Putamen (tissue), 1 donor: ENCODE results near the gene PMM1.
"Not testable (repeated sequence)": the region's sequence is repeated elsewhere in the genome, so short reads cannot be mapped to it uniquely, and the experiment has no call there.

Experiments
- DNase-seq: peaks from one replicate; pipeline ENCODE4 v3.0.0-alpha.2; 2016; ENCODE audit warnings: low spot score

Gene PMM1

GRCh38 chr22:41563051-41563711 is 26.5 kb downstream of the PMM1 start:
- no peak for DNase-seq

DNA sequence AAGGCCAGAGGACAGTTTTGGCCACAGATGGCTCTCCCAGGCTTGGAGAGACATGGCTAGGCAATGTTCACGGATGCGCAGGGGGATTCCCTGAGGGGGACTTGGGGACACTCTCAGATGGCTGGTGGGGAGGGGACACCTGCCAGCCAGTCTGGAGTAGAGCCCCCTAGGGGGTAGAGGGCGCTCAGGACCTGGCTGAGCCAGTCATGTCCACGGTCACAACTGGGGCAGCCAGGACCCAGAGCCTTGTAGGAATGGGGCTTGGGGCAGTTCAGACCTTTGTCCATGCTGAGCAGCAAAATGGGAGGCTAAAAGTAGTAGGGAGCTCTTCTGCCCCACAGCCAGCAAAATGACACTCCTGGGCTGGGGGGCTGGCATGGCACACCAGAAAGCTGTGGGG is 27.2 kb downstream of the PMM1 start:
- no peak for DNase-seq

DNA sequence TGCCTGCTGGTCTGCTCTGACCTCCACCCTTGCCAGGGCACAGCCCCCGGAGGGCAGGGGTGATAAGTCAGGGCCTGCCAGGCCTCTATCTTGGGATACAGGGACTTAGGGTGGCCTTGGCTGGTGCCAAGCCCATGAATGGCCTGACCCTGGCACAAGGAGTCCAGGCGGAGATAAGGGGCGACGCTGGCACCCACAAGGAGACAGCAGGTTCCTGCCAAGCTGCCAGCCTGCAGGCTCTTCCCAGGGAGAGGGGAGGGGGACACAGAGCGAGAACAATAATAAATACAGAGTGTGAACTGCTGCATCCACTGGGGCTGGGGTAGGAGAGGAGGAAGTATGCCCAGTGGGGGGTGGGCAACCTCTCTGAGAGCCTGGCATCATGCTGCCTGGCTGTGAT is 27.9 kb downstream of the PMM1 start:
- DNase-seq = no peak

DNA sequence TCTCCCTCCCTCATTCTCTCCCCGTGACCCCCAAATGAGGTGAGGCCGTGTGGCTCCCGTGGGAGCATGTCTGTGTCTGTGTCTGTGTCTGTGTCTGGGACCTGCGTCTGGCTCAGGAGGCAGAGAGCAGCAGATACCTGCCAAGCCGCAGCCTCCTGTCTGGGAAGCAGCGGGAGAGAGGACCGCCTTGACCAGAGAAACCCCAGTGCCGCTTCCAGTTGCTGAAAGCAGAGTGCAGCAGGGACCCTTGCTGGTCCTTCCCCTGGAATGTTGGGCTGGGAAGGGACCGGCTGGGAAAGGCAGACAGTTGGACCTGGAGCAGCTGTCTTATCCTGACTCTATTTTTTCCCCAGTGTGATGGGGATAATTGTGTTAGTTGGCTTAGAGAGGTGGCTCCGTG is 28.3 kb downstream of the PMM1 start:
- no peak for DNase-seq

DNA sequence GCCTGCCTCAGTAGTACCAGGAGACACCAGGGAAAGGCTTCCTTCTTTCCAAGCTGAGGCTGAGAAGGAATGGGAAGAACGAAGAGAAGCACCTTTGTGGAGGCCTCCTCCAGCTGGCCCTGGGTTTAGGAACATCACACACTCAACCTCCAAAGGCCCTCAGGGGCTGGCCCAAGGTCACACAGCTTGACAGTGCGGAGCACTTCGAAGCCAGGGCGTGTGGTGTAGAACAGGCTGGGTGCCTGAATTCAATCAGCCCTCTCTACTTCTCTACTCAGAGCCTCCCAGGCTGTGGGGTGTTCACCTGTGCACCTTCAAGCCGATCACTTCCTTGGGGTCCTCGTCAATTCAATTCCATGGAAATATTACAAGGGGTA is 29.6 kb downstream of the PMM1 start:
- DNase-seq = no peak

DNA sequence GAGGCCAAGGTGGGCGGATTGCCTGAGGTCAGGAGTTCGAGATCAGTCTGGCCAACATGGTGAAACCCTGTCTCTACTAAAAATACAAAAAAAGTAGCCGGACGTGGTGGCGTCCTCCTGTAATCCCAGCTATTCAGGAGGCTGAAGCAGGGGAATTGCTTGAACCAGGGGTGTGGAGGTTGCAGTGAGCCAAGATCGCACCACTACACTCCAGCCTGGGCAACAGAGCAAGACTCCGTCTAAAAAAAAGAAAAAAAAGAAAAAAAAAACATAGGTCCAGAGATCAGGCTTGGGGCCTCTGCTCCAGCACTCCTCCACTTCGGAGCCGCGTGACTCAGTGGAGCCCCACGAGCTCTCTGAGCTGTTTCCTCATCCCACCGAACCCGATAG is 31.4 kb downstream of the PMM1 start:
- not testable (repeated sequence) for DNase-seq

GRCh38 chr22:41557401-41558240 is 32.0 kb downstream of the PMM1 start:
- DNase-seq = peak; percentile 60

DNA sequence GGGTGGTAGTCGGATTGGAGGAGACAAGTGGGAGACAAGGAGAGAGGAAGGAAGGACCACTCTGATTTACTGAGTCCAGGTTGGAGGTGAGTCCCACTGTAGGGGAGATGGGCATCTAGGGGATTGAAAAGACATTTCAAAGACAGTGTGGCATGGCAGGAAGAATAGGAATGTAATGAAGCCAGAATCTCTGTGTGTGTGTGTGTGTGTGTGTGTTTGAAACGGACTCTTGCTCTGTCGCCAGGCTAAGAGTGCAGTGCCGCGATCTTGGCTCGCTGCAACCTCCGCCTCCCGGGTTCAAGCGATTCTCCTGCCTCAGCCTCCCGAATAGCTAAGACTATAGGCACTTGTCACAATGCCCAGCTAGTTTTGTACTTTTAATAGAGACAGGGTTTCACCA is 33.1 kb downstream of the PMM1 start:
- no peak for DNase-seq

DNA sequence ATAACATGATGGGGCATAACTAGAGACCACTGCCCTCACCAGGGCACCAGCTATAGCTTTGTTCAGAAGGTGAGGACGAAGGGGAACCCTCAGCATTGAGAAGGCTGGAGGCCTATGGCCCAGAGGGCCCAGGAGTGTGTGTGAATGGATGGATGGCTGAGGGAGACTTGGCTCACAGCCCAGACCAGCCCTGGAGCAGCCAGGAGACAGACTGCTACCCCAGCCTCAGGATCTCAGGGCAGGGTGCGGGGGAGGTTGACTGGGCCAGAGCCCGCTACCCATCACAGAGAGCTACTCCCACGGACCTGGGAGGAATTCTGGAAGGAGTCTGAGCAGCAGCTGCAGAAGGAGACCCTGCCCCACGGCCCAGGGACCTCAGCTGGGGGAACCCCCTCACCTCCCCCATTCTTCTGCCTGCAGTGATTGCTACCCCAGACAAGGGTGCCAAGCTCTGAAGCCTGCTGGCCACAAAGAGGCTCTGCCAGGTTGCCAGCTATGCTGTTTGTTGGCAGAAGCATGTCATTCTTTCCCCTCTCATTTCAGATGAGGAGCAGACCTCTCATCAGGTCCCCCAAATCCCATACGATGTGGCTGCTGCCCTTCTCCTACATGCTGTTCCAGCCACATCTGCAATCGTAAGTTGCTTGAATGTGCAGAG is 34.2 kb downstream of the PMM1 start:
- no peak for DNase-seq

DNA sequence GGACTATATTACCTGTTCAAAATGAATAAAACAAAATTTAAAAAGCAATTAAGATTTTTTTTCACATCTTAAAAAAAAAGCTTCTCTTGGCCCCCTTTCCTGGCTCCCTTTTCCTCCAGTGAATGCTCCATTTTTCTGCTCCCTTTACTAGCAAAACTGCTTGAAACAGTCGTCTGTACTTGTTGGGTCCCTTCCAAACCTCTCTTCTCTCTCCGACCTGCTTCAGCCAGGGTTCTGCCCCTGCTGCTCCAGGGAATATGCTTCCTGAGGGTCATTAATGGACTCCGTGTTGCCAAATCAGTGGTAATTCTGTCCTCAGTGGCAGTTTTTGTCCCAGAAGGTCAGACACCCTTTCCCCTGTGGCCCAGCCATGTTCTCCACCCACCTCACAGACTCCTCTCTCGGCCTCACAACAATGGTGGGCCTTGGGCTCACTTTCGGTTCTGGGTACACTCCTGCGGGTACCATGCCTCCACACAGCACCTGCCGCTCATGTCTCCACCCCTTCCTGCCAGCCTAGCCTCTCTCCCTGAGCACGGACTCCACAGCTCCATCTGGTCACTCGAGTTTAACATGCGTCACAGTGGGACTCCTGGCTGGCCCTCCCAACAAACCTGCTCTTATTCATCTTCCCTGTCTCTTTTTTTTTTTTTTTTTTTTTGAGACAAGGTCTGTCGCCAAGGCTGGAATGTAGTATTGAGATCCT is 37.6 kb downstream of the PMM1 start:
- DNase-seq = no peak

- DNase-seq = no peak
These were observed 38.6 kb downstream of the PMM1 start for GRCh38 chr22:41550952-41551491.

- DNase-seq = no peak
These were observed 40.8 kb downstream of the PMM1 start for GRCh38 chr22:41548830-41549211.

GRCh38 chr22:41544671-41545476 is 44.8 kb downstream of the PMM1 start:
- no peak for DNase-seq

- peak; percentile 99 for DNase-seq
These were observed 45.6 kb downstream of the PMM1 start, which contains the start of gene POLR3H for GRCh38 chr22:41543854-41544670. Gene POLR3H, minus strand, starts transcription at chr22:41544470. Its CDS starts 369 bp downstream, at chr22:41544101.

- DNase-seq = no peak
These were observed 47.4 kb downstream of the PMM1 start for GRCh38 chr22:41542224-41542623.

DNA sequence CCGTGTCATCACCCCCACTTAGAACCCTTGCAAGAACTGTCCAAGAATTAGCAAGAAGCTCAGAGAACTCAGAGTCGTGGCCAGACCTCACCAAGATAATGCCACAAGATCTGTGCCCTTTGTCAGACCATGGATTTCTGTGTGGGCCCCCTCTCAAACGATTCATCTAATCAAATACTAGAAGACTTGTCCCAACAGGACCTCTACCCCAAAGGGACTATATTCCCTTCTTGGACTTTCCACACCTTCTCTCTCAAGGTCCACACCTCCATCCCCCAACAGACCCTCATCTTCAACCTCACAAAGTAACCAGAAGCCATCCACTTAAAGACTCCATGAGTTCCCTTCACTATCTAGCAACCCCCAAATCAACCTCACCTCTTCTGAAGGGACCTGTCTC is 48.2 kb downstream of the PMM1 start:
- DNase-seq = no peak

DNA sequence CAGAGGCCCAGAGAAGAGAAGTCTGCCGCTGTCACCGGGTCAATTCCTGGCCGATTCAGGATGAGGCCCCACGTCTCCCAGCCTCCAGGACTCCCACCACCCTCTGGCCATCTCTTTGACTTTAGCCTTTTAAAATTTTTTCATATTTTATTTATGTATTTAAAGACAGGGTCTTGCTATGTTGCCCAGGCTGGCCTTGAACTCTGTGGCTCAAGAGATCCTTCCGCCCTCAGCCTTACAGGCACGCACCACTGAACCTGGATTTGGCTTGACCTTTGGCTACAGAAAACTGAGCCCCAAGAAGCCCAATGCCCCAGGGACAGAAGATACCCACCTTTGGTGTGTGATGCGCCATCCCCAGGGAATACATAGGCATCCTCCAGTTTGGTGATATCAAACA is 49.3 kb downstream of the PMM1 start:
- DNase-seq = no peak

DNA sequence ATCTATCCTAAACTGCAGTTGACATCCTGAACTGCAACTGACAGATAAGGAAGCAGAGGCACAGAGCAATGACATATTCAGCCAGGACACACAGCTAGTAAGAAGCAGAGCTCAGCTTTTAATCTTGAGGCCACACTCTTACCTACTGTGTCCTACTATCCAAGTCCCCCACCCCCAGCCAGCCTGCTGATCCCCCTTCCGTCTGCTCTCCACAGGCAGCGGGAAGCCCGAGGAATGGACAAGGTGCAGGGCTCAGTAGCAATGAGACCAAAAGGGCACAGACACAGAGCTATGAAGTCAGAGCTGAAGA is 49.7 kb downstream of the PMM1 start:
- no peak for DNase-seq

GRCh38 chr22:41539146-41540005 is 50.3 kb downstream of the PMM1 start:
- DNase-seq = no peak

DNA sequence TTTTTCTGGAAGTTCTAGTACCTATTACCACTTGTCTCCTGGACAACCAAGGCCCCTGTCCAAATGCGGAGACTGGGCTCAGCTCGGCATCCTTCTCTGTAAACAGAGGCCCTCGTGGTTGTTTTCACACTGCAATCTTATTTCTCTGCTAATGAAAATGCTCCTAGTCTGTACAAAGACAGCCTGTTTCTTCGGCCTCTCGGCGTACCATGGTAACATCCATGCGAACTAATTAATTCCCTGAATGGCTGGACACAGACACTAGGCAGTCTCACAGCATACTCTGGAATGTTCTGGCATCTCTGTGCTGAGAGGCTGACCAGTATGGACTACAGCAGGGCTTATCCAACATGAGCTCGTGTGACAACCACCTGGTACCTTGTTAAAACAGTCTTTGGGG is 51.1 kb downstream of the PMM1 start:
- DNase-seq = peak; percentile 77
